Measurements from ENCODE around the gene KRT71. TPM values are rescaled to one million over a fixed set of nuclear protein-coding genes. Genes with fewer than 3 reads are reported as not detected.

Gene KRT71
- polyA plus RNA-seq, 1 donor from 2014 or later, result not detected

GRCh38 chr12:52524898-52525591 is 27.9 kb downstream of the KRT71 start:
- no peaks in the 10 kb centered on the region for H3F3A ChIP-seq (ENCODE audit: insufficient read depth, low read length, poor library complexity, severe bottlenecking)
- H3K9me3 ChIP-seq (ENCODE audit: low read length), result no peaks in the 10 kb centered on the region
- H3K4me3 ChIP-seq (ENCODE audit: low read length), result no peak overlapping the region
- no peak overlapping the region for H3K9ac ChIP-seq (ENCODE audit: low read length)
- H4K20me1 ChIP-seq (ENCODE audit: insufficient read depth), result no peaks in the 10 kb centered on the region
- H3K79me2 ChIP-seq (replicated peaks; ENCODE audit: insufficient read depth, low read length), result no peaks in the 10 kb centered on the region
- no peaks in the 10 kb centered on the region for H3K27me3 ChIP-seq (ENCODE audit: insufficient read depth, low read depth, low read length)
- no peak for TF ChIP-seq EZH2 (IDR thresholded peaks at IDR 0.05; ENCODE audit: borderline replicate concordance, insufficient read depth, low read length, poor library complexity, severe bottlenecking)
- TF ChIP-seq, protein P1, sequence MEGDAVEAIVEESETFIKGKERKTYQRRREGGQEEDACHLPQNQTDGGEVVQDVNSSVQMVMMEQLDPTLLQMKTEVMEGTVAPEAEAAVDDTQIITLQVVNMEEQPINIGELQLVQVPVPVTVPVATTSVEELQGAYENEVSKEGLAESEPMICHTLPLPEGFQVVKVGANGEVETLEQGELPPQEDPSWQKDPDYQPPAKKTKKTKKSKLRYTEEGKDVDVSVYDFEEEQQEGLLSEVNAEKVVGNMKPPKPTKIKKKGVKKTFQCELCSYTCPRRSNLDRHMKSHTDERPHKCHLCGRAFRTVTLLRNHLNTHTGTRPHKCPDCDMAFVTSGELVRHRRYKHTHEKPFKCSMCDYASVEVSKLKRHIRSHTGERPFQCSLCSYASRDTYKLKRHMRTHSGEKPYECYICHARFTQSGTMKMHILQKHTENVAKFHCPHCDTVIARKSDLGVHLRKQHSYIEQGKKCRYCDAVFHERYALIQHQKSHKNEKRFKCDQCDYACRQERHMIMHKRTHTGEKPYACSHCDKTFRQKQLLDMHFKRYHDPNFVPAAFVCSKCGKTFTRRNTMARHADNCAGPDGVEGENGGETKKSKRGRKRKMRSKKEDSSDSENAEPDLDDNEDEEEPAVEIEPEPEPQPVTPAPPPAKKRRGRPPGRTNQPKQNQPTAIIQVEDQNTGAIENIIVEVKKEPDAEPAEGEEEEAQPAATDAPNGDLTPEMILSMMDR (IDR thresholded peaks at IDR 0.05; ENCODE audit: poor library complexity, severe bottlenecking), result no peak
- no peak for TF ChIP-seq SMC3 (conservative IDR thresholded peaks at IDR 0.05; ENCODE audit: poor library complexity)
- no peak for TF ChIP-seq MXI1 (conservative IDR thresholded peaks at IDR 0.05; ENCODE audit: poor library complexity, severe bottlenecking)
- no peak for TF ChIP-seq TAF1 (IDR thresholded peaks at IDR 0.05; ENCODE audit: low read depth)
- TF ChIP-seq POLR2AphosphoS5 (IDR thresholded peaks at IDR 0.05), result no peak
- no peak for TF ChIP-seq EP300 (conservative IDR thresholded peaks at IDR 0.05; ENCODE audit: poor library complexity, severe bottlenecking)
- TF ChIP-seq, protein P2, sequence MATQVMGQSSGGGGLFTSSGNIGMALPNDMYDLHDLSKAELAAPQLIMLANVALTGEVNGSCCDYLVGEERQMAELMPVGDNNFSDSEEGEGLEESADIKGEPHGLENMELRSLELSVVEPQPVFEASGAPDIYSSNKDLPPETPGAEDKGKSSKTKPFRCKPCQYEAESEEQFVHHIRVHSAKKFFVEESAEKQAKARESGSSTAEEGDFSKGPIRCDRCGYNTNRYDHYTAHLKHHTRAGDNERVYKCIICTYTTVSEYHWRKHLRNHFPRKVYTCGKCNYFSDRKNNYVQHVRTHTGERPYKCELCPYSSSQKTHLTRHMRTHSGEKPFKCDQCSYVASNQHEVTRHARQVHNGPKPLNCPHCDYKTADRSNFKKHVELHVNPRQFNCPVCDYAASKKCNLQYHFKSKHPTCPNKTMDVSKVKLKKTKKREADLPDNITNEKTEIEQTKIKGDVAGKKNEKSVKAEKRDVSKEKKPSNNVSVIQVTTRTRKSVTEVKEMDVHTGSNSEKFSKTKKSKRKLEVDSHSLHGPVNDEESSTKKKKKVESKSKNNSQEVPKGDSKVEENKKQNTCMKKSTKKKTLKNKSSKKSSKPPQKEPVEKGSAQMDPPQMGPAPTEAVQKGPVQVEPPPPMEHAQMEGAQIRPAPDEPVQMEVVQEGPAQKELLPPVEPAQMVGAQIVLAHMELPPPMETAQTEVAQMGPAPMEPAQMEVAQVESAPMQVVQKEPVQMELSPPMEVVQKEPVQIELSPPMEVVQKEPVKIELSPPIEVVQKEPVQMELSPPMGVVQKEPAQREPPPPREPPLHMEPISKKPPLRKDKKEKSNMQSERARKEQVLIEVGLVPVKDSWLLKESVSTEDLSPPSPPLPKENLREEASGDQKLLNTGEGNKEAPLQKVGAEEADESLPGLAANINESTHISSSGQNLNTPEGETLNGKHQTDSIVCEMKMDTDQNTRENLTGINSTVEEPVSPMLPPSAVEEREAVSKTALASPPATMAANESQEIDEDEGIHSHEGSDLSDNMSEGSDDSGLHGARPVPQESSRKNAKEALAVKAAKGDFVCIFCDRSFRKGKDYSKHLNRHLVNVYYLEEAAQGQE (IDR thresholded peaks at IDR 0.05; ENCODE audit: borderline replicate concordance), result no peak
- no peak for TF ChIP-seq RAD21 (conservative IDR thresholded peaks at IDR 0.05)
- H3K36me3 ChIP-seq (ENCODE audit: insufficient read depth, low read length), result no peaks in the 10 kb centered on the region
- H3K4me2 ChIP-seq (ENCODE audit: low read length), result no peak overlapping the region
- H3K9me2 ChIP-seq (ENCODE audit: insufficient read depth, low read length), result no peaks in the 10 kb centered on the region
- H2AFZ ChIP-seq (ENCODE audit: low read depth, low read length), result no peak overlapping the region
- H3K27ac ChIP-seq (ENCODE audit: low read length), result no peak overlapping the region

DNA sequence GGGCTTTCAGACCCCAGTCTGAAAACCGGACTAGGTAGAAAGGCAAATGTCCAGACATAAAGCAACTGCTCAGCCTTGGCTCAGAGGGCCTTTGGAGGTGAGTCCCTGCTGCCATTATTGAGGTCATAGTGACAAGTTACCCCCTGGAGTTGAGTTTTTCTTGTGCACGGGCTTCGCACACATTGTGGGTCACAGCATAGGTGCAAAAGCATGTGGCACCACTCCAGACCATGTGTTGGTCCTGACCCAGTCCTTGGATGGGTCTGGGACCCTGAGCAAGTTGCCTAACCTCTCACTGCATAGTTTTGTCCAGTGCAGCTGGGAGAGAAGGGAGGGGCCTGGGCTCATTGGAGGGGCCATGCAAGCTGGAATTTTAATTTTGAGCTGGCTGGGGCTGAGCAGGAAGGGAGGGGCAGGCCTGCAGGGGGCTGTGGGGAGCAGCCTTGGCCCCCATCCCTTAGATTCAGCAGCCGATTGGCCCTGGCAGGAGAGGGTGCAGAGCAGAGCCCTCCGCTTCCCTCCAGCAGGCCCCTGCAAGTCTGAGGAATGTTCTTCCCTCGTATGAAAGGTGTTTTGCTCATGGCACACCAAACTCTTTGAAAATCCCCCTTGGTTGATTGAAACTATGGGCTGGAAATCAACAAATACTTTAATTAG is 28.6 kb downstream of the KRT71 start:
- no peaks in the 10 kb centered on the region for H3K9me3 ChIP-seq (ENCODE audit: low read length)
- no peaks in the 10 kb centered on the region for H3K79me2 ChIP-seq (replicated peaks; ENCODE audit: insufficient read depth, low read length)
- H3K4me2 ChIP-seq (ENCODE audit: low read length), result no peak overlapping the region
- no peaks in the 10 kb centered on the region for H3K27me3 ChIP-seq (ENCODE audit: insufficient read depth, low read depth, low read length)
- no peak overlapping the region for H3K27ac ChIP-seq (ENCODE audit: low read length)
- no peaks in the 10 kb centered on the region for H3F3A ChIP-seq (ENCODE audit: insufficient read depth, low read length, poor library complexity, severe bottlenecking)
- H3K36me3 ChIP-seq (ENCODE audit: insufficient read depth, low read length), result no peaks in the 10 kb centered on the region
- H3K9ac ChIP-seq (ENCODE audit: low read length), result no peak overlapping the region
- no peak overlapping the region for H2AFZ ChIP-seq (ENCODE audit: low read depth, low read length)
- H3K9me2 ChIP-seq (ENCODE audit: insufficient read depth, low read length), result no peaks in the 10 kb centered on the region
- H4K20me1 ChIP-seq (ENCODE audit: insufficient read depth), result no peaks in the 10 kb centered on the region
- H3K4me3 ChIP-seq (ENCODE audit: low read length), result no peak overlapping the region
- TF ChIP-seq, protein P2 (IDR thresholded peaks at IDR 0.05; ENCODE audit: borderline replicate concordance), result no peak
- TF ChIP-seq EZH2 (IDR thresholded peaks at IDR 0.05; ENCODE audit: borderline replicate concordance, insufficient read depth, low read length, poor library complexity, severe bottlenecking) (no peak), MXI1 (conservative IDR thresholded peaks at IDR 0.05; ENCODE audit: poor library complexity, severe bottlenecking) (no peak), RAD21 (conservative IDR thresholded peaks at IDR 0.05) (no peak), EP300 (conservative IDR thresholded peaks at IDR 0.05; ENCODE audit: poor library complexity, severe bottlenecking) (no peak), SMC3 (conservative IDR thresholded peaks at IDR 0.05; ENCODE audit: poor library complexity) (no peak)
- TF ChIP-seq, protein P1 (IDR thresholded peaks at IDR 0.05; ENCODE audit: poor library complexity, severe bottlenecking), result no peak
